ENCODE measurements around the gene OR7D2.
"Not testable (repeated sequence)": the region's sequence is repeated elsewhere in the genome, so short reads cannot be mapped to it uniquely, and the experiment has no call there.

OR7D2 gene

DNA sequence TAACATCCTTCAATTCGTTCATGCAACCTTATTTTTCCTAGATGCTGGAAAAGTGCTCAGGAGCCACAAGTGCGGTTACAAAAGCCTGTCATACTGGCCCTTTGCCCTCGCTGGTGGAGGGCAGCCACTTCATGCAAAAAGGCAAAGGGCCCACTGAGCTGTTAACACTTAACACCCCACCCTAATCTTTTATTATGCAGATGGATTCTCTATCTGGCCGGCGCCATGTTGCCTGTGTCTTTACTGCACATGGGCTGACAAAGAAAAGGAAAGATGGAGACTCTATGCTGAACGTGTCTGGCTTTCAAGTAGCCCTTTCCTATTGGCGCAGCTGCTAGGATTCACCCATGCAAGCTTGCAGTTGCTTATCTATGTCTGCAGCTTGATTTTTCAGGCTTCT, 10.8 kb downstream of the OR7D2 start:
- intact Hi-C loops (cut with DNase I) = no loop called here
- no peak for DNase-seq

- DNase-seq; intact Hi-C loops (cut with DNase I): not testable (repeated sequence)
Observed at GRCh38 chr19:9198044-9198443, 19.3 kb downstream of the OR7D2 start.

DNA sequence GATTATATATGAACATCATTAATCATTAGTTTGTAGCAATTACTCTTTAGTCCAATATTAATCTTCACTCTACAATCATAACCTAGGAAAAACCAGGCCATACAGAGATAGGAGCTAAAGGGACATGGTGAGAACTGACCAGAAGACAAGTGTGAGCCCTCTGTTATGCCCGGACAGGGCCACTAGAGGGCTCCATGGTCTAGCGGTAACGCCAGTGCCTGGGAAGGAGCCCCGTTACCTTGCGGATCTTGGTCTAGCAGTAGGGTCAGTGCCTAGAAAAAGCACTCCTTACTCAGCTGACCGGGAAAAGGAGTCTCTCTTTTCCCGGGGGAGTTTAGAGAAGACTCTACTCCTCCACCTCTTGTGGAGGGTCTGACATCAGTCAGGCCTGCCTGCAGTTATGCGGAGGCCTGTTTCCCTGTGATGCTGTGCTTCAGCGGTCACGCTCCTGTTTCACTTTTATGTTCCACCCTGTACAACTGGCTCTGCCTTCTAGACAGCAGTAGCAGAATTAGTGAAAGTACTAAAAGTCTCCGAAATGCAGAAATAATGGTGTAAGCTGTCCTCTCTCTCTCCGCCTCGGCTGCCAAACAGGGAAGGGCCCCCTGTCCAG, 26.8 kb downstream of the OR7D2 start:
- DNase-seq = peak; percentile 21 to 90 (median 75)
- intact Hi-C loops (cut with DNase I) = loop anchor here (10.0 kb wide), 1 partner anchor 589 kb away; no protein-coding TSS in a partner anchor

- DNase-seq = no peak
Observed at GRCh38 chr19:9219489-9219888, 40.7 kb downstream of the OR7D2 start, which contains the start of gene OR7D4. OR7D4 (minus strand) TSS chr19:9219589; CDS start chr19:9214837, 4,752 bp downstream.

More at GRCh38 chr19:9219489-9219888, 40.7 kb downstream of the OR7D2 start, which contains the start of gene OR7D4:
- intact Hi-C loops (cut with DNase I) = no loop called here

Measured in head of caudate nucleus (tissue), 42 donors.